Measurements from ENCODE around the gene CELA2B.

The CELA2B gene

GRCh38 chr1:15526490-15527339 is 50.8 kb downstream of the CELA2B start, which contains the start of gene DNAJC16:
Gene DNAJC16, plus strand, starts transcription at chr1:15526848. Its CDS starts 2,258 bp downstream, at chr1:15529106.
- FAIRE-seq: peak; percentile 94

DNA sequence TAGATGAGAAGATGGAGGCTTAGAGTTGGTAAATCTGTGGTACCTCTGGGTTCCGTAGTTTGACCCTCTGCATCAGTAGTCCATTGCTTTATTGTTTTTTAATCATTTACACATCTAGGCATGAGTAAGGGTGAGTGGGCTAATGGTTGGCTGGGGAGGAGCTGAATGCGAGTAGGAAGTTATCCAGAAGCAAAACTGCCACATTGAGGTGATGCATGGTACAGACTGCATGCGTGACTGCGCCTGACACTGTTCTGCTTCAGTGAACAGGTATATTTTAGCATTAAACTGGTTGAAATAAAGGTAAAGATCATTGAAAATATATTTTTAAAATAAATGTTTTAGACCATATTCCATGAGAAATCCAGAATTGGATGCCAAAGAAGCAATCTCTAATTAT is 55.1 kb downstream of the CELA2B start:
- FAIRE-seq: no peak

DNA sequence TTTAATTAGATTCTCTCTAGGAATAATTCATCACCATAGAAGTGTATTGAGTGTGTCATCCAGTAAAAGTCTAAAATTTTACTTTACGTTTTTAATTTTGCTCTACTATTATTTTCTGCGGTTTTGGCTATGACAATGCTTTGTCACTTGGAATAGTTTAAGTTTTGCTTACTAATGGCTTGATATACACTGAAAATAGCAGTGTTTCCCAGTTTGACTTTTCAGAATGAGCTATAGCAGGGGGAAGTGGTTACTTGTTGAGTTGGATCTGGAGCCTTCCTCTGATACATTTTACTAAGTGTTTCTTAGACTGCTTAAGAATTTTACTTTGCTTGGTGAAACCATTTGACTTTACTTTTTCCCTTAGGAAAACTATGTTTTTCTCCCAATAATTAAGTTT is 55.8 kb downstream of the CELA2B start:
- FAIRE-seq: no peak

DNA sequence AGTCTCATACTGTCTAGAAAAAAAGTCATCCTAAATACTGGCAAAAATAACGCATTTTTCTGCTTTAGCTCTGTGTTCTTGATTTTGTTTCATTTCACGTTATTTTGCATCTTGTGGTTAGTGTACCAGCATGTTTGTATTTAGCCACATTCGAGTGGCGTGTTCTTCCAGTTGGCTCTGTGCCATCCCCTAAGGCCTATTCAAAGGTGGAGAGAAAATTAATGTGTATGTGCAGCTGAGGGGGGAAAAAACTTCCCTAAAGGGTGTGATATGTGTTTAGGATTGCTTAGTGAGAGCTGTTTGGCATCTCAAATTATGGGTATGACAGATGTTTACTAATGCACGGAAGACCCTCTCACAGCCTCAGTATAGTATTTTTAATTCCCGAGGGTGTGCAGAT is 62.9 kb downstream of the CELA2B start:
- FAIRE-seq: no peak

- no peak for FAIRE-seq
These were observed 64.3 kb downstream of the CELA2B start for GRCh38 chr1:15540186-15540585.

Data from colon (tissue), 2 donors.